22Rv1 (cell line): ENCODE results near the gene MAP1LC3B.

Source experiments
- H3K27ac ChIP-seq: fragments of 450-650 bp; 2 replicates; pipeline ENCODE4 v1.5.1; 2017
- CTCF ChIP-seq: fragments of 450-650 bp; IDR thresholded peaks from 2 replicates; pipeline ENCODE4 v1.5.1; 2017; ENCODE audit warnings: mild to moderate bottlenecking
- ZFX ChIP-seq: fragments of 450-650 bp; IDR thresholded peaks from 2 replicates; pipeline ENCODE4 v1.6.1; 2017; ENCODE audit warnings: antibody characterized with exemption, borderline replicate concordance

The MAP1LC3B gene

GRCh38 chr16:87425941-87426340 lies 33.8 kb downstream of the MAP1LC3B start:
- no peak for TF ChIP-seq CTCF
- no peak overlapping the region for H3K27ac ChIP-seq

- no peak overlapping the region for H3K27ac ChIP-seq
- TF ChIP-seq ZFX (no peak), CTCF (no peak)
Measured at GRCh38 chr16:87426423-87427215, 34.5 kb downstream of the MAP1LC3B start.

- no peak overlapping the region for H3K27ac ChIP-seq
- TF ChIP-seq CTCF (no peak), ZFX (no peak)
Measured at GRCh38 chr16:87431926-87432325, 39.8 kb downstream of the MAP1LC3B start.

- no peak overlapping the region for H3K27ac ChIP-seq
- no peak for TF ChIP-seq CTCF
- no peak for TF ChIP-seq ZFX
Measured at GRCh38 chr16:87432330-87432915, 40.3 kb downstream of the MAP1LC3B start.

GRCh38 chr16:87434146-87434667 lies 42.1 kb downstream of the MAP1LC3B start:
- TF ChIP-seq CTCF (no peak), ZFX (no peak)
- H3K27ac ChIP-seq: no peak overlapping the region

- TF ChIP-seq CTCF (no peak), ZFX (no peak)
- H3K27ac ChIP-seq: no peak overlapping the region
Measured at GRCh38 chr16:87435372-87436224, 43.5 kb downstream of the MAP1LC3B start.
